ENCODE data around the gene TRIM66.
A peak's percentile ranks its signal among the peaks of the same experiment; 100 is the strongest.
"Not testable (repeated sequence)": the region's sequence is repeated elsewhere in the genome, so short reads cannot be mapped to it uniquely, and the experiment has no call there.

Gene TRIM66

GRCh38 chr11:8671651-8672062 is 10.8 kb downstream of the TRIM66 start:
- Mint-ChIP-seq H3K27ac (peak overlapping the region; percentile 98), H3K27me3 (ENCODE audit: low read depth, poor library complexity) (no peaks in the 10 kb centered on the region), H3K9me3 (no peaks in the 10 kb centered on the region), H3K36me3 (ENCODE audit: low read depth) (no peaks in the 10 kb centered on the region), H3K4me1 (peaks cover 29% of the 10 kb centered on the region), H3K4me3 (peak overlapping the region; percentile 56)
- TF ChIP-seq, protein P1, sequence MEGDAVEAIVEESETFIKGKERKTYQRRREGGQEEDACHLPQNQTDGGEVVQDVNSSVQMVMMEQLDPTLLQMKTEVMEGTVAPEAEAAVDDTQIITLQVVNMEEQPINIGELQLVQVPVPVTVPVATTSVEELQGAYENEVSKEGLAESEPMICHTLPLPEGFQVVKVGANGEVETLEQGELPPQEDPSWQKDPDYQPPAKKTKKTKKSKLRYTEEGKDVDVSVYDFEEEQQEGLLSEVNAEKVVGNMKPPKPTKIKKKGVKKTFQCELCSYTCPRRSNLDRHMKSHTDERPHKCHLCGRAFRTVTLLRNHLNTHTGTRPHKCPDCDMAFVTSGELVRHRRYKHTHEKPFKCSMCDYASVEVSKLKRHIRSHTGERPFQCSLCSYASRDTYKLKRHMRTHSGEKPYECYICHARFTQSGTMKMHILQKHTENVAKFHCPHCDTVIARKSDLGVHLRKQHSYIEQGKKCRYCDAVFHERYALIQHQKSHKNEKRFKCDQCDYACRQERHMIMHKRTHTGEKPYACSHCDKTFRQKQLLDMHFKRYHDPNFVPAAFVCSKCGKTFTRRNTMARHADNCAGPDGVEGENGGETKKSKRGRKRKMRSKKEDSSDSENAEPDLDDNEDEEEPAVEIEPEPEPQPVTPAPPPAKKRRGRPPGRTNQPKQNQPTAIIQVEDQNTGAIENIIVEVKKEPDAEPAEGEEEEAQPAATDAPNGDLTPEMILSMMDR (IDR thresholded peaks at IDR 0.05): no peak
- DNase-seq: no peak

GRCh38 chr11:8671193-8671612 is 11.3 kb downstream of the TRIM66 start:
- Mint-ChIP-seq H3K27ac (peak overlapping the region; percentile 98), H3K36me3 (ENCODE audit: low read depth) (no peaks in the 10 kb centered on the region), H3K4me1 (peaks cover 25% of the 10 kb centered on the region), H3K4me3 (peak overlapping the region; percentile 56), H3K9me3 (no peaks in the 10 kb centered on the region), H3K27me3 (ENCODE audit: low read depth, poor library complexity) (no peaks in the 10 kb centered on the region)
- DNase-seq: peak; percentile 53
- TF ChIP-seq, protein P1 (IDR thresholded peaks at IDR 0.05): no peak

DNA sequence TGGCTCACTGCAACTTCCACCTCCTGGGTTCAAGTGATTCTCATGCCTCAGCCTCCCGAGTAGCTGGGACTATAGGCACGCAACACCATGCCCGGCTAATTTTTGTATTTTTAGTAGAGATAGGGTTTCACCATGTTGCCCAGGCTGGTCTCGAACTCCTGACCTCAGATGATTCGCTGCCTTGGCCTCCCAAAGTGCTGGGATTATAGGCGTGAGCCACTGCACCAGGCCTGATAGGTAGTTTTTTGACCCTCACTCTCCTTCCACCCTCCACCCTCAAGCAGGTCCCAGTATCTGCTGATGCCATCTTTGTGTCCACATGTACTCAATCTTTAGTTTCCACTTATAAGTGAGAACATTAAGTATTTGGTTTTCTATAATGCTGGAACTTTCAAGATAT is 12.4 kb downstream of the TRIM66 start:
- not testable (repeated sequence) for H3K4me3 Mint-ChIP-seq; H3K9me3 Mint-ChIP-seq; H3K27me3 Mint-ChIP-seq (ENCODE audit: low read depth, poor library complexity); H3K27ac Mint-ChIP-seq; DNase-seq; H3K36me3 Mint-ChIP-seq (ENCODE audit: low read depth)
- H3K4me1 Mint-ChIP-seq: peaks cover 23% of the 10 kb centered on the region

DNA sequence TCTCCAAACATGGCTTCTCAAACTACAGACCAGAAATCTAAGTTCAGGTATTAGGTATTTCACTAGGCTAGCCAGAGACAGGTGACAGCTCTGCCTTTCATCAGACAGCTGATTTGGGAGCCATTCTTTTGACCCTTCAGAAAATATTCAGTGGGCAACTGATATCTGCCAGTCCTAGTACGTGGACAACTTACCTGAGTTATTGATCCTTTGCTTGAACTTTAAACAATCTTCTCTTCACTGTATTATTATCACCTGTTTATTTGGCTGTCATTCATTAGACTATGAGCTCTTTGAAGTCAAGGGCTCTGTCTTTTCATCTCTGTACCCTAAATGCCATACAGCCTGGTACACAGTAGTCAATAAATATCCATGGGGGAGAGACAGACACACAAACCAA is 17.2 kb downstream of the TRIM66 start:
- no peak for DNase-seq
- no peak overlapping the region for H3K27ac Mint-ChIP-seq
- peaks cover 5% of the 10 kb centered on the region for H3K27me3 Mint-ChIP-seq (ENCODE audit: low read depth, poor library complexity)
- H3K4me3 Mint-ChIP-seq: no peak overlapping the region
- no peaks in the 10 kb centered on the region for H3K36me3 Mint-ChIP-seq (ENCODE audit: low read depth)
- TF ChIP-seq, protein P1 (IDR thresholded peaks at IDR 0.05): no peak
- H3K4me1 Mint-ChIP-seq: peaks cover 26% of the 10 kb centered on the region
- no peaks in the 10 kb centered on the region for H3K9me3 Mint-ChIP-seq

- H3K36me3 Mint-ChIP-seq (ENCODE audit: low read depth): no peaks in the 10 kb centered on the region
- H3K27me3 Mint-ChIP-seq (ENCODE audit: low read depth, poor library complexity): peaks cover 5% of the 10 kb centered on the region
- no peak overlapping the region for H3K4me3 Mint-ChIP-seq
- no peak for DNase-seq
- TF ChIP-seq, protein P1 (IDR thresholded peaks at IDR 0.05): no peak
- no peak overlapping the region for H3K27ac Mint-ChIP-seq
- H3K9me3 Mint-ChIP-seq: no peaks in the 10 kb centered on the region
- peaks cover 38% of the 10 kb centered on the region for H3K4me1 Mint-ChIP-seq
Observed at GRCh38 chr11:8661001-8661795, 21.3 kb downstream of the TRIM66 start.

- Mint-ChIP-seq H3K27ac (peak overlapping the region; percentile 33), H3K4me3 (no peak overlapping the region), H3K36me3 (ENCODE audit: low read depth) (no peaks in the 10 kb centered on the region)
Observed at GRCh38 chr11:8658321-8659057, 24.0 kb downstream of the TRIM66 start.

More at GRCh38 chr11:8658321-8659057, 24.0 kb downstream of the TRIM66 start:
- Mint-ChIP-seq H3K27me3 (ENCODE audit: low read depth, poor library complexity) (peaks cover 2% of the 10 kb centered on the region), H3K4me1 (peaks cover 38% of the 10 kb centered on the region), H3K9me3 (no peaks in the 10 kb centered on the region)
- no peak for DNase-seq
- TF ChIP-seq, protein P1 (IDR thresholded peaks at IDR 0.05): no peak

Measured in nephron progenitor cell (in vitro differentiated cells).